Transverse colon (tissue), 4 donors: ENCODE measurements around the gene AIRE. TPM values are rescaled to one million over a fixed set of nuclear protein-coding genes. Genes with fewer than 3 reads are reported as not detected.

ENCODE experiments used
- DNase-seq: peaks from one replicate; pipeline ENCODE4 v3.0.0-alpha.2; 2019
- H3K27ac ChIP-seq, 4 donors: fragments of 200-600 bp; sonication (generic); 2 replicates each; pipeline ENCODE4 v1.5.1; 2016 to 2018; ENCODE audit warnings: inconsistent platforms in 4 of 4
- H3K27me3 ChIP-seq: fragments of 200-600 bp; sonication (generic); 2 replicates; pipeline ENCODE4 v1.5.1; 2017; ENCODE audit warnings: inconsistent platforms
- H3K36me3 ChIP-seq, 4 donors: fragments of 200-600 bp; sonication (generic); 2 replicates each; pipeline ENCODE4 v1.5.1; 2017 to 2019; ENCODE audit warnings: inconsistent platforms in 4 of 4
- H3K4me1 ChIP-seq, 4 donors: fragments of 200-600 bp; sonication (generic); 2 replicates each; pipeline ENCODE4 v1.5.1; 2017 to 2020; ENCODE audit warnings: inconsistent platforms in 4 of 4
- H3K4me3 ChIP-seq, 4 donors: fragments of 200-600 bp; sonication (generic); 1 replicate in 1 of 4; 2 replicates in 3 of 4; pipeline versions ENCODE4 v1.5.1 to v1.6.1; 2017 to 2019; ENCODE audit warnings: inconsistent platforms in 4 of 4
- H3K9me3 ChIP-seq, 2 donors: fragments of 200-600 bp; sonication (generic); 2 replicates each; pipeline ENCODE4 v1.5.1; 2017 to 2019; ENCODE audit warnings: inconsistent platforms in 2 of 2
- EP300 ChIP-seq: sonication (generic); formaldehyde crosslinking; IDR thresholded peaks from one replicate; pipeline ENCODE4 v1.6.1; 2017; ENCODE audit warnings: antibody characterized with exemption, low read depth
- POLR2A ChIP-seq: fragments of 450-650 bp; IDR thresholded peaks from one replicate; pipeline ENCODE4 v1.6.1; 2016; ENCODE audit warnings: antibody characterized with exemption, mild to moderate bottlenecking, moderate library complexity
- POLR2AphosphoS5 ChIP-seq, 3 donors: sonication (generic); formaldehyde crosslinking; IDR thresholded peaks; one replicate each; pipeline ENCODE4 v1.6.1; 2016; ENCODE audit warnings: antibody characterized with exemption in 3 of 3
- WGBS, 2 donors: methylation state at CpG; one replicate each; pipeline ENCODE4 v1.1.5; 2018; ENCODE audit warnings: low coverage in 1 of 2; 5-methylcytosine and 5-hydroxymethylcytosine counted together
- in situ Hi-C, 4 donors: fragments of 200-750 bp; cut with MboI; loops; one replicate each; pipeline versions ENCODE4 v1.15.0 to v1.15.1; 2017; ENCODE audit warnings: low sequenced_read_pairs in 3 of 4, low pct_ligation_motif_present in 1 of 4, low pct_unique_long_range_greater_than_20kb in 1 of 4
- intact Hi-C: fragments of 100-400 bp; cut with DNase I; formaldehyde crosslinking; loops from one replicate; pipeline ENCODE4 v1.15.1; 2023; ENCODE audit warnings: low total_unique reads
- total RNA-seq, 4 donors: library from RNA; depleted of rRNA; stranded (reverse); fragments of >200 nt; gene quantifications; one replicate each; pipeline ENCODE4 v1.1.0, GENCODE V29; 2016
- TF ChIP-seq, protein P1 (sequence below), 5 experiments: fragments of 200-600 bp in 3 of 5; fragments of 450-650 bp in 2 of 5; sonication (generic) in 3 of 5; IDR thresholded peaks; 1 replicate in 2 of 5; 2 replicates in 3 of 5; pipeline ENCODE4 v1.5.1; 2016 to 2017; ENCODE audit warnings: antibody characterized with exemption in 5 of 5, inconsistent platforms in 3 of 5, mild to moderate bottlenecking in 2 of 5, moderate library complexity in 1 of 5

AIRE gene
- total RNA-seq, 4 donors from 2014 or later, result not detected

DNA sequence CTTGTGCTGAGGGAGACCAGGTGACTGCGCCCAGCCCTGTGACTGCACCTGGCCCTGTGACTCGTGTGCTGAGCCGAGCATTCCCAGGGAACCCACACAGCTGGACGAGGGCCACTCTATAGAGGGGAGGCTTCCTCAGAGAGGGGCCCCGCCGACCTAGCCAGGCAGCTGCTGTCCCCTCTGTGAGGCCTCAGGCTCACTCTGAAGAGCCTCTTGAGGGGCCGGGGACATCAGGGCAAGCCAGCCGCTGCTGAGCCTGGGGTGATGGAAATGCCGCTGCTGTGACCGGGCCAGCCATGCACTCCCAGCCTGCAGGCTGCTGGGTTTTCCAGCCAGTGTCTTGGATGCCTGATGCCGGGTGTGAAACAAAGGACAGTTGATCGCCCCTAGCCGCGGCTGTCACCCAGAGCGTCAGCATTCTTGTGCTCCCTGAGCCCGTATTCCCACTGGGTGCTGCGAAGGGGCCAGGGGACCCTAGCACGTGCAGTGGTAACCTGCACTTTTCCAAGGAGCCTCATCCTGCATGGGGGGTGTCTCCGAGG is 31.6 kb downstream of the AIRE start:
- Histone ChIP-seq H3K4me1 (no peaks in the 10 kb centered on the region), H3K9me3 (no peaks in the 10 kb centered on the region), H3K27me3 (no peaks in the 10 kb centered on the region), H3K27ac (no peak overlapping the region), H3K4me3 (no peak overlapping the region), H3K36me3 (peaks cover 0 to 28% (median 4%) of the 10 kb centered on the region in 4 donors)
- 96% methylated on average over 11 of the region's 19 CpGs; no CpG with 5 or more reads in 1 of the 2 donors for WGBS, 2 donors
- no peak for DNase-seq
- intact Hi-C loops, result no loop called here
- TF ChIP-seq POLR2A (no peak), EP300 (no peak)
- TF ChIP-seq, protein P1, sequence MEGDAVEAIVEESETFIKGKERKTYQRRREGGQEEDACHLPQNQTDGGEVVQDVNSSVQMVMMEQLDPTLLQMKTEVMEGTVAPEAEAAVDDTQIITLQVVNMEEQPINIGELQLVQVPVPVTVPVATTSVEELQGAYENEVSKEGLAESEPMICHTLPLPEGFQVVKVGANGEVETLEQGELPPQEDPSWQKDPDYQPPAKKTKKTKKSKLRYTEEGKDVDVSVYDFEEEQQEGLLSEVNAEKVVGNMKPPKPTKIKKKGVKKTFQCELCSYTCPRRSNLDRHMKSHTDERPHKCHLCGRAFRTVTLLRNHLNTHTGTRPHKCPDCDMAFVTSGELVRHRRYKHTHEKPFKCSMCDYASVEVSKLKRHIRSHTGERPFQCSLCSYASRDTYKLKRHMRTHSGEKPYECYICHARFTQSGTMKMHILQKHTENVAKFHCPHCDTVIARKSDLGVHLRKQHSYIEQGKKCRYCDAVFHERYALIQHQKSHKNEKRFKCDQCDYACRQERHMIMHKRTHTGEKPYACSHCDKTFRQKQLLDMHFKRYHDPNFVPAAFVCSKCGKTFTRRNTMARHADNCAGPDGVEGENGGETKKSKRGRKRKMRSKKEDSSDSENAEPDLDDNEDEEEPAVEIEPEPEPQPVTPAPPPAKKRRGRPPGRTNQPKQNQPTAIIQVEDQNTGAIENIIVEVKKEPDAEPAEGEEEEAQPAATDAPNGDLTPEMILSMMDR (IDR thresholded peaks at IDR 0.05), result no peak
- in situ Hi-C loops, result no loop called here

DNA sequence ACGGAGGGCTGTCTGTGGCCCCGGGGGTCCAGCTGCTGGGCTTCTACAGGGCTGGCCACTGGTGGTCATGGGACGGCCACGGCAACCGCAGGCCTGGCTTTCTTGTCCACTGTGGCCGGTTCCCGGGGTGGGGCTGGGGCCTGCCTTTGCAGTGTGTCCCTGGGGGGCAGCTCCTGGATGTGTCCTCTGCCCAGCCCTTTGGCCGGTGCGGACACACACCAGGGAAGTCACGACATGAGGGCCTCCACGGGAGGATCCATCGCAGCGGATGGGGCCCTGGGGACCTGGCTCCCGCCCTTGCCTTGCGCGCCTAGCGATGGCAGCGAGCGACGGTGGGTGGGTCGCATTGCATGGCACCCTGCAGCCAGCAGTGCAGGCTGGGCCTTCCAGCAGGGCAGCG is 32.2 kb downstream of the AIRE start:
- 93% methylated on average over 6 of the region's 22 CpGs; no CpG with 5 or more reads in 1 of the 2 donors for WGBS, 2 donors
- Histone ChIP-seq H3K27ac (no peak overlapping the region), H3K4me1 (no peaks in the 10 kb centered on the region), H3K27me3 (no peaks in the 10 kb centered on the region), H3K4me3 (no peak overlapping the region), H3K36me3 (peaks cover 0 to 27% (median 4%) of the 10 kb centered on the region in 4 donors), H3K9me3 (no peaks in the 10 kb centered on the region)
- intact Hi-C loops (no loop called here), in situ Hi-C loops (no loop called here)
- DNase-seq, result no peak
- TF ChIP-seq EP300, result no peak
- no peak for TF ChIP-seq POLR2A
- TF ChIP-seq, protein P1 (IDR thresholded peaks at IDR 0.05), result no peak
- TF ChIP-seq POLR2AphosphoS5 (IDR thresholded peaks at IDR 0.05), result no peak

DNA sequence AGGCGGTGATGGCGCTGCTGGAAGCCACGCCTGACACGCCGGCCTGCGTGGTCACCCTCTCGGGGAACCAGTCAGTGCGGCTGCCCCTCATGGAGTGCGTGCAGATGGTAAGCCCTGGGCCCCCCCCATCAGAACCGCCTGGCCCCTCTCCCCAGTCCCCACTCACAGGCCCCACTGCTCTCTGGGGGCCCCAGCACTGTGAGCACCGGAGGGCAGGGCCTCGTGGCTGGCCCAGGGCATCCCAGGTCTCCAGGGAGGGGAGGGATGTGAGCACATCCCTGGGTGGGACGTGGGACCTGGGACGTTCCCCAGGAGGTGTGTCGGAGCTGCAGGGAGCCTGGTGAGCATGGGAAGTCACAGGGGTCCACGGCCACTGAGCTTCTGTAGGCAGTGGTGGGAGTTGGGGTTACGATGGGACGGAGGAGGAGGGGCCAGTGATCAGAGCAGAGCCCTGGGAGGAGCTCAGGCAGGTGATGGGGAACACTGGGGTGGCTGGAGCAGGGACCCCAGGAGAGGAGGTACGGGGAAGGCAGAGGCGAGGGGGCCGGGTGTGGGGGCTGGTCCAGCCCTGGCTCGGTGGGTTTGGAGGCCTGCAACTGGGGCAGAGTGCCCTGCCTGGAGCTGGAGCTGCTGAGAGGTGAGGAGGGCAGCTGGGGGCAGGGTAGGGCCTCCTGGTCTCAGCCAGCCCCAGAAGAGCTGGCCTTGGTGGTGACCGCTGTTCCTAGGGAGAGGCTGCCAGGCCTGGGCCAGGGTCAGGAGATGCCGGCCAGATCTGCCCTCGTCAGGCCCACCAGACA is 33.0 kb downstream of the AIRE start:
- in situ Hi-C loops, result no loop called here
- WGBS, 2 donors, result 92 to 100% methylated on average over 4 to 22 of the region's 25 CpGs
- DNase-seq, result no peak
- Histone ChIP-seq H3K4me3 (no peak overlapping the region), H3K36me3 (peaks cover 0 to 19% (median 0%) of the 10 kb centered on the region in 4 donors), H3K9me3 (no peaks in the 10 kb centered on the region), H3K27me3 (no peaks in the 10 kb centered on the region), H3K4me1 (no peaks in the 10 kb centered on the region), H3K27ac (no peak overlapping the region)
- intact Hi-C loops, result no loop called here
- TF ChIP-seq POLR2A, result no peak
- TF ChIP-seq EP300, result no peak
- no peak for TF ChIP-seq POLR2AphosphoS5 (IDR thresholded peaks at IDR 0.05)
- TF ChIP-seq, protein P1 (IDR thresholded peaks at IDR 0.05), result no peak

DNA sequence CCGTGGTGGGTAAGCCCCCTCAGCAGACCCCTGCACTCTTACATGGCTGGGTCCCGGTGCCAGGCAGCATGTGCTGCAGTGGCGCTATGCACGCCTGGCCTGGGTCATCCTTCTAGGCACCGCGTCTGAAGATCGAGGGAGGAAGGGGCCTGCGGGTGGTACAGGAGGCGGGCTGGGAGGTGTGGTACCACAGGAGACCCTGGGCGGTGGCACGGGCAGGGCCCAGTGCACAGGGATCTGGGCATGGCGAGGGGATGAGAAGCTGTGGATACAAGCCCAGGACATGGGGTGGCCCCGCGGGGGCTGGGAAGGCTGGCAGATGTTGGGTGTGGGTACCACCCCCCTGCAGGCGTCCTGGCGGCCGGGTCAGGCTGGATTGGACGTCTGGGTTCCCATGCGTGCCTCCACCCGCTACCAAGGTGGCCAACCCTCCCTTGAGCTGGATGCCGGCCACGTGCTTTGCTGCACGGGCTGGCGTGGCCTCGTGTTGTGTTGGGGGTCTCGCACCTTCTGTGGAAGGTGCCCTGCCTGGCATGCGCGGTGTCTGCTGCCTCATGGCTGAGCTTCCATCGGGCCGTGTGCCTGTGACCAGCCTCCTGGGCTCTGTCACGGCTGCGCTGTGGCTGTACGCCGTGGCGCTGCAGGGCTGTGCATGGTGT is 33.9 kb downstream of the AIRE start:
- DNase-seq, result no peak
- Histone ChIP-seq H3K27ac (no peak overlapping the region), H3K4me3 (no peak overlapping the region), H3K27me3 (no peaks in the 10 kb centered on the region), H3K9me3 (no peaks in the 10 kb centered on the region), H3K36me3 (peaks cover 0 to 22% (median 0%) of the 10 kb centered on the region in 4 donors), H3K4me1 (no peaks in the 10 kb centered on the region)
- intact Hi-C loops, result no loop called here
- WGBS, 2 donors, result 92% methylated on average over 23 of the region's 35 CpGs; no CpG with 5 or more reads in 1 of the 2 donors
- in situ Hi-C loops, result no loop called here
- TF ChIP-seq EP300 (no peak), POLR2A (no peak)
- TF ChIP-seq, protein P1 (IDR thresholded peaks at IDR 0.05), result no peak
